ENCODE data around the gene RNF213. TPM values are rescaled to one million over a fixed set of nuclear protein-coding genes. Genes with fewer than 3 reads are reported as not detected.

The RNF213 gene
- total RNA-seq, 6 experiments from 2014 or later: 59.1 to 87.7 (median 73.0) TPM

GRCh38 chr17:80443498-80443897 lies 182.8 kb downstream of the RNF213 start:
- DNase-seq (no peak), ATAC-seq (peak in 2 of 4 donors; percentile 7 to 47)
- WGBS (ENCODE audit: insufficient coverage, low coverage, low lambda C conversion rate, missing lambda C conversion rate): 0% methylated on average over 1 of the region's 12 CpGs
- Histone ChIP-seq H3K9me3 (no peaks in the 10 kb centered on the region), H3K4me3 (no peak overlapping the region), H3K27ac (no peak overlapping the region), H3K4me1 (no peaks in the 10 kb centered on the region), H3K27me3 (no peaks in the 10 kb centered on the region), H3K36me3 (no peaks in the 10 kb centered on the region)
- TF ChIP-seq CTCF (IDR thresholded peaks at IDR 0.05) (no peak), POLR2A (IDR thresholded peaks at IDR 0.05) (no peak)
- intact Hi-C loops (cut with DNase I): no loop called here

- H3K27ac ChIP-seq: no peak overlapping the region
- H3K4me3 ChIP-seq: no peak overlapping the region
- no peak for TF ChIP-seq POLR2A (IDR thresholded peaks at IDR 0.05)
- TF ChIP-seq CTCF (IDR thresholded peaks at IDR 0.05): no peak
- H3K36me3 ChIP-seq: no peaks in the 10 kb centered on the region
- intact Hi-C loops (cut with DNase I): no loop called here
- no peak for DNase-seq
- H3K27me3 ChIP-seq: no peaks in the 10 kb centered on the region
- no peak for ATAC-seq
- no peaks in the 10 kb centered on the region for H3K9me3 ChIP-seq
- 36% methylated on average over 5 of the region's 31 CpGs for WGBS (ENCODE audit: insufficient coverage, low coverage, low lambda C conversion rate, missing lambda C conversion rate)
- no peaks in the 10 kb centered on the region for H3K4me1 ChIP-seq
Measured at GRCh38 chr17:80443916-80444643, 183.4 kb downstream of the RNF213 start.

GRCh38 chr17:80444644-80444979 lies 184.0 kb downstream of the RNF213 start:
- DNase-seq (no peak), ATAC-seq (no peak)
- H3K27ac ChIP-seq: no peak overlapping the region
- 70% methylated on average over 3 of the region's 6 CpGs for WGBS (ENCODE audit: insufficient coverage, low coverage, low lambda C conversion rate, missing lambda C conversion rate)
- H3K36me3 ChIP-seq: no peaks in the 10 kb centered on the region
- no peaks in the 10 kb centered on the region for H3K9me3 ChIP-seq
- no peaks in the 10 kb centered on the region for H3K27me3 ChIP-seq
- H3K4me1 ChIP-seq: no peaks in the 10 kb centered on the region
- intact Hi-C loops (cut with DNase I): no loop called here
- H3K4me3 ChIP-seq: no peak overlapping the region
- TF ChIP-seq POLR2A (IDR thresholded peaks at IDR 0.05): no peak
- no peak for TF ChIP-seq CTCF (IDR thresholded peaks at IDR 0.05)

- Histone ChIP-seq H3K27ac (no peak overlapping the region), H3K9me3 (no peaks in the 10 kb centered on the region), H3K4me1 (no peaks in the 10 kb centered on the region), H3K36me3 (no peaks in the 10 kb centered on the region), H3K4me3 (no peak overlapping the region), H3K27me3 (no peaks in the 10 kb centered on the region)
- WGBS (ENCODE audit: insufficient coverage, low coverage, low lambda C conversion rate, missing lambda C conversion rate): 77% methylated on average over 10 of the region's 26 CpGs
- no peak for TF ChIP-seq POLR2A (IDR thresholded peaks at IDR 0.05)
- TF ChIP-seq CTCF (IDR thresholded peaks at IDR 0.05): no peak
- DNase-seq (no peak), ATAC-seq (no peak)
- intact Hi-C loops (cut with DNase I): no loop called here
Measured at GRCh38 chr17:80445007-80445725, 184.5 kb downstream of the RNF213 start.
